22Rv1 (cell line): ENCODE results near the gene RBMS3.

Source experiments
- ZFX ChIP-seq: fragments of 450-650 bp; IDR thresholded peaks from 2 replicates; pipeline ENCODE4 v1.6.1; 2017; ENCODE audit warnings: antibody characterized with exemption, borderline replicate concordance
- TF ChIP-seq, protein P1 (sequence below): fragments of 450-650 bp; IDR thresholded peaks from 2 replicates; pipeline ENCODE4 v1.5.1; 2017; ENCODE audit warnings: mild to moderate bottlenecking

DNA sequence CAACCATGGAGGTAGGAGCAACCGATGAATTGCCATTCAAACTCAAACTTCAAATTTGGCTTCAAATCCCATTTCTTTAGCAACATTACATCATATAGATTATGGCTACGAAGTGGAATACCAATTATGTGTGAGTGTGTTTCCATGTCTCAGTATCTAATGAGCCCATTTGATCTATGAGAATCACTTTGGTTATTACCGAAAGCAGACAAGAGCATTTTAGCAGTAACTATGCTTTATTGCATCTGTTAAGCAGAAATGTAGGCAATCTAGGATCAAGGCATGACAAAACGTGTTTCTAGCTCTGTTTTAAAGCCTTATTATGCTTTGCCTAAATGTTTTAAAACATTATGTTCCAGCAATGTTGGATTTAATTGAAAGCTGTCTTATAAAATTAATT is 743.6 kb downstream of the RBMS3 start:
- TF ChIP-seq ZFX: no peak
- TF ChIP-seq, protein P1, sequence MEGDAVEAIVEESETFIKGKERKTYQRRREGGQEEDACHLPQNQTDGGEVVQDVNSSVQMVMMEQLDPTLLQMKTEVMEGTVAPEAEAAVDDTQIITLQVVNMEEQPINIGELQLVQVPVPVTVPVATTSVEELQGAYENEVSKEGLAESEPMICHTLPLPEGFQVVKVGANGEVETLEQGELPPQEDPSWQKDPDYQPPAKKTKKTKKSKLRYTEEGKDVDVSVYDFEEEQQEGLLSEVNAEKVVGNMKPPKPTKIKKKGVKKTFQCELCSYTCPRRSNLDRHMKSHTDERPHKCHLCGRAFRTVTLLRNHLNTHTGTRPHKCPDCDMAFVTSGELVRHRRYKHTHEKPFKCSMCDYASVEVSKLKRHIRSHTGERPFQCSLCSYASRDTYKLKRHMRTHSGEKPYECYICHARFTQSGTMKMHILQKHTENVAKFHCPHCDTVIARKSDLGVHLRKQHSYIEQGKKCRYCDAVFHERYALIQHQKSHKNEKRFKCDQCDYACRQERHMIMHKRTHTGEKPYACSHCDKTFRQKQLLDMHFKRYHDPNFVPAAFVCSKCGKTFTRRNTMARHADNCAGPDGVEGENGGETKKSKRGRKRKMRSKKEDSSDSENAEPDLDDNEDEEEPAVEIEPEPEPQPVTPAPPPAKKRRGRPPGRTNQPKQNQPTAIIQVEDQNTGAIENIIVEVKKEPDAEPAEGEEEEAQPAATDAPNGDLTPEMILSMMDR: no peak
